OCI-LY1 (cell line): Measurements from ENCODE around the gene GNG12.

ENCODE experiments used
- EZH2 ChIP-seq: fragments of 200-600 bp; sonication (generic), shearing (Covaris generic); IDR thresholded peaks from 2 replicates; pipeline ENCODE4 v1.8.0; 2017; ENCODE audit warnings: borderline replicate concordance, mixed run types, mild to moderate bottlenecking, antibody characterized with exemption, low read length, moderate library complexity, mixed read lengths
- TF ChIP-seq, protein P1 (sequence below): fragments of 200-600 bp; sonication (generic), shearing (Covaris generic); IDR thresholded peaks from 2 replicates; pipeline ENCODE4 v1.5.1; 2017; ENCODE audit warnings: mild to moderate bottlenecking, antibody characterized with exemption, low read length, moderate library complexity, mixed read lengths

DNA sequence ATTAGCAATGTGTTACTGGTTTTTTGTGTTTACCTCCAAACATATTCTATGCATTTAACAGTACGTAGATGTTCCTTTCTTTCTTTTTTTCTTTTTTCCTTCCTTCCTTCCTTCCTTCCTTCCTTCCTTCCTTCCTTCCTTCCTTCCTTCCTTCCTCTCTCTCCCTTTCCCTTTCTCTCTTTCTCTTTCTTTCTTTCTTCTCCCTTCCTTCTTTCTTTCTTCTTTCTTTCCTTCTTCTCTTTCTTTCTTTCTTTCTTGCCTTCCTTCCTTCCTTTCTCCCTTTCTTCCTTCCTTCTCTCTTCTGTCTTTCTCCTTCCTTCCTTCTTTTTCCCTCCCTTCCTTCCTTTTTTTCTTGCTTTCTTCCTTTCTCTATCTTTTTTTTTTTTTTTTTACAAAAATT is 46.2 kb upstream of the GNG12 start:
- TF ChIP-seq EZH2: no peak
- TF ChIP-seq, protein P1, sequence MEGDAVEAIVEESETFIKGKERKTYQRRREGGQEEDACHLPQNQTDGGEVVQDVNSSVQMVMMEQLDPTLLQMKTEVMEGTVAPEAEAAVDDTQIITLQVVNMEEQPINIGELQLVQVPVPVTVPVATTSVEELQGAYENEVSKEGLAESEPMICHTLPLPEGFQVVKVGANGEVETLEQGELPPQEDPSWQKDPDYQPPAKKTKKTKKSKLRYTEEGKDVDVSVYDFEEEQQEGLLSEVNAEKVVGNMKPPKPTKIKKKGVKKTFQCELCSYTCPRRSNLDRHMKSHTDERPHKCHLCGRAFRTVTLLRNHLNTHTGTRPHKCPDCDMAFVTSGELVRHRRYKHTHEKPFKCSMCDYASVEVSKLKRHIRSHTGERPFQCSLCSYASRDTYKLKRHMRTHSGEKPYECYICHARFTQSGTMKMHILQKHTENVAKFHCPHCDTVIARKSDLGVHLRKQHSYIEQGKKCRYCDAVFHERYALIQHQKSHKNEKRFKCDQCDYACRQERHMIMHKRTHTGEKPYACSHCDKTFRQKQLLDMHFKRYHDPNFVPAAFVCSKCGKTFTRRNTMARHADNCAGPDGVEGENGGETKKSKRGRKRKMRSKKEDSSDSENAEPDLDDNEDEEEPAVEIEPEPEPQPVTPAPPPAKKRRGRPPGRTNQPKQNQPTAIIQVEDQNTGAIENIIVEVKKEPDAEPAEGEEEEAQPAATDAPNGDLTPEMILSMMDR: no peak
